Breast epithelium (tissue), 3 donors: ENCODE measurements around the gene PDLIM5.

Source experiments
- POLR2A ChIP-seq: fragments of 450-650 bp; IDR thresholded peaks from one replicate; pipeline ENCODE4 v1.6.1; 2016; ENCODE audit warnings: antibody characterized with exemption, mild to moderate bottlenecking, moderate library complexity
- POLR2AphosphoS5 ChIP-seq, 3 donors: sonication (generic); formaldehyde crosslinking; IDR thresholded peaks; one replicate each; pipeline ENCODE4 v1.6.1; 2017; ENCODE audit warnings: antibody characterized with exemption in 3 of 3

DNA sequence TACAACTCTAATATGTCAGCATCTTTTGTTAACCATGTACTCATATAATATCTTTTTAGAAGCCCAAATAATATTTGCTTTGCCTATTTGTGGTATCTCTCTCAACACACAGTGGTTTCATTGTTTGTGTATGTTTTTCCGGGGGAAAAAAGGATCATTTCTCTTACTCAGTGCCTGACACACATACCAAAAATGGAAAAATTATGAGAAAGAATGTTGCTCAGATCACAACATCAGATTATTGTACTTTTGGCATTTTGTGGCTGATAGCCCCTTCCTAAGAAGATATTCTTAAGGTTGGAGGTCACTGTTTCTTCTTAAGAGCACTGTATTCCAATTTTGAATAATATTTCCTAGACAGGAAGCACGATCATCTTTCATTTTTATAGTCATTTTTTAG, 93.6 kb downstream of the PDLIM5 start:
- TF ChIP-seq POLR2AphosphoS5 (IDR thresholded peaks at IDR 0.05) (no peak), POLR2A (no peak)
